GM21529 (cell line): ENCODE data around the gene SCNN1A.
A peak's percentile ranks its signal among the peaks of the same experiment; 100 is the strongest.

Experiments used
- ATAC-seq: cut with Tn5 transposase; IDR thresholded peaks from one replicate; pipeline ENCODE4 v1.9.1; 2021; ENCODE audit not compliant: unreplicated experiment

SCNN1A gene

GRCh38 chr12:6335451-6336078, 39.8 kb downstream of the SCNN1A start:
- peak; percentile 68 for ATAC-seq

DNA sequence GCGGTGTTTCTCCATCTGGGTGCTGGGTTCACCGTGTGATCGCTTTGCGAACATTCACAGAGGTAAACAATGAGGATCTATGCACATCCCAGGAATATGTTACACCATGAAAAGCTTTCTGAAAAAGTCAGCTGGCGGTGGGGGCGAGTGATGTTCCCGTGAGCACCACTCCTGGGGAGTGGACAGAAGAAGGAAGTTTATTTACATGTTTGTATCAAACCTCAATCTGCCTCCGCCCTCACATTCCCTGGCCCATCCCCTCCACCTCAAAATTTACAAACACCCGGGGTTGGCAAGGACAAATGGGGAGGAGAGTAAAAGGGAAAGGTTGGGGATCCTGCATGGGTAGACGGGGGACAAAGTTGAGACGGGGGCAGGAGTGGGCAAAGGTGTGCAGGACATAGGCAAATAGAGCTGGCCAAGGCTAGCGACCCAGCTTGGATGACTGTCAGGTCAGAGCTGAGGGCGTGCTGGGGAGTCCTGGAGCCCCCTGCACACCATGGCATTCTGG, 40.4 kb downstream of the SCNN1A start:
- ATAC-seq, result no peak

DNA sequence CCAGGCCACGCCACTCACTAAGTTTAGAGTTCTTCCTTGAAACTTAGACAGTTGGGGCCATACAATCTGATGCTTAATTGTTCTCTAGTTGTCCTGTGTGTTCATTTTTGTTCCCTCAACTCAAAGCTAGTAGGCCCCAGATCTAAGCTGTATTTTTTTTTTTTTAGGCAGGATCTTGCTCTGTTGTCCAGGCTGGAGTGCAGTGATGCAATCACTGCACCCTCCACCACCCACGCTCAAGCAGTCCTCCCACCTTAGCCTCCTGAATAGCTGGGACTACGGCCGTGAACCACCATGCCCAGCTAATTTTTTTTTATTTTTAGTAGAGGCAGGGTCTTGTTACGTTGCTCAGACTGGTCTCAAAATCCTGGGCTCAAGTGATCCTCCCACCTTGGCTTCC, 41.0 kb downstream of the SCNN1A start:
- no peak for ATAC-seq

GRCh38 chr12:6333566-6333965, 41.8 kb downstream of the SCNN1A start:
- ATAC-seq, result no peak

GRCh38 chr12:6333029-6333428, 42.3 kb downstream of the SCNN1A start:
- ATAC-seq, result no peak

DNA sequence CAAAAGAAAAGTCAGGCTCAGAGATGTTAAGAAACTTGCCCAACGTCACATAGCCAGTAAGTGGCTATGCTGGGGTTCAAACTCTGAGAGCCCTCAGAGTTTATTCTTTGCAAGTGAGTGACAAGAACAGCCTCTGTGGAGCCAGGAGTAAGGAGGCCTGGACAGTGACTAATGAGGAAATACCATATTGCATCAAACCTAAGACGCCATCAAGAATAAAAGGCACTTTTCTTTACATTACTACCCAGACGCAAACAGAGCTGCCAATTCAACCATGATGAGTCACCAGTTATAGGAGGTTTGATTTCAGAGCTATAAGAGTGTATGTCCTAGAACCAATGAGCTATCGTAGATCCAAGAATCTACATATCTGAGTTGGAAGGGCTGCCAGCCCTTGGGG, 42.9 kb downstream of the SCNN1A start:
- no peak for ATAC-seq

DNA sequence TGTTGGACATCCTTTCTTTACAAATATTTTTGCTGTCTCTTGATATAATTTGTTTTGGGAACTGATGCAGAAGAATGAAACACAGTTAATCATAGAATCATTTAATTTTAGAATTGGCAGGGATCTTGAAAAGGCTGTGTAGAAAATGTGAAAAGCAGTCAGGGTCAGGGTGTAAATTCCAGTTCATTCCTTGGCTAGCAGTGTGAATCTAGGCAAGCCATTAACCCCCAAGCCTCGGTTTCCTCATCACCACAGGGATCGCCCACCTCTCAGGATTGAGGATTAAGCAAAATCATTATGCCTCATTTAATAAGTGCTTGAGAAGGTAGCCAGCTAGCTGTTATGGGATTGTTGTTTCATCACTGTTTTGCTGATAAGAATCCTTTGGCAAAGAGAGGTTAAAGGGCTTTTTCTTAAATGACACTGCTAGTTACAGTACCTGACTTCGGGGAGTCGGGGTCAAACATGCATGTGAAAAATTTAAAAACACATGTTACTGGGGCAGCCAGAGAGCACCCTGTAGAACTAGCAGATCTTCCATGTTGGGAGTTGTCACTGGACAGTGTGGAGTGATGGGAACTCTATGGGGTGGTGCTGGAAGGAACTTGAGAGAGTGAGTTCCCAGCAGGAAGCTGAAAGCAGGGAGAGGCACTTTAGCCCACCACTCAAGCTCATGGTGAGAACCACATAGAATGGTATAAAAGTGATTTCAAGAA, 44.2 kb downstream of the SCNN1A start:
- no peak for ATAC-seq

- ATAC-seq, result no peak
These were observed 45.2 kb downstream of the SCNN1A start for GRCh38 chr12:6330192-6330591.

DNA sequence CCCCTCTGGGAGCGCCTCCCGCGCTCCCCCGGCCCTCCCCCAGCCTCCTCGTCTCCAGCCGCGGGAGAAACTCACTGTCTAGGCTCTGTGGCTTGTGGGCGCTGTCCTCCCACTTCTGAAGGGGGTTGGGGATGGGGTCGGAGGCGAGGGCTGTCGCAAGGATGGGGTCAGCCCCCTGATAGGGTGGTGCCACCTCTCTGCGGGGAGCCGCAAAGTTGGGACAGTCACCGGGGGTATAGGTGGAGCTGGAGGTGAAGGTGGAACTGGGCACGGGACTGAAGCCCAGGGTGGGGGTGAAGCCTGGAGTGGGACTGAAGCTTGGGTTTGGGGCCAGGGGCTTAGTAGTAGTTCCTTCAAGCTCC, 45.7 kb downstream of the SCNN1A start:
- no peak for ATAC-seq

DNA sequence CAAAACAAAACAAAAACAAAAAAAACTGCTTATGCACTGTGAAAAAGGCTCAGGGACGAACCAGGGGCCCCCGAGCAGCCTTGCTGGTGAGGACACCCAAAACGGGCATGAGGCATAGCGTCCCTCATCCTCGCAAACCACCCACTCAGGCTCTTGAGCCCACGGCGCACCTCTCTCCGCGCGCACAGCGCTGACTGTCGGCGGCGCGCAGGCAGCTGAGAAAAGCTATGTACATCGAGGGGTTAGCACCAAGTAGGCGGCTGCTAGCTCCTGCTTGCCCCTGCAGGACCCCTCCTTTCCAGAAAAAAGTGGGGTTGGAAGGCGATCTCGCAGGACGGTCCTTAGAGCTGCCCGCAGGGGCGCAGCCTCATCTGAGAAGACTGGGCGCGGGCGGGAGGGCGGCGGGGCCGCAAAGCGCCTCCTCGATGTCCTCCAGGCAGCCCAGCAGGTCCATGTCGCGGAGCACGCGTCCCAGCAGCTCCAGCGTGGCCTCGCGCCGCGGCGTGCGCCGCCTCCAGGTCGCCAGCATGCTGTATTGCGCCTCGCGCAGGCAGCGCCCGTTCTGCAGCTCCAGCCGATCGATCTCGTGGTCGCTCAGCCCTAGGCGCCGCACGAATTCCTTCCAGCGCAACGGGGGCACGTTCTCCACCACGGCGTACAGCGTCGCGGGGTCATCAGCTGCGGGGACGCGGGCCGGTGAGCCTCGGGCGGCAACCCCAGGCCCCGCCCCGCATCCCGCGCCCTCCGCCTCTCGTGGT, 46.2 kb downstream of the SCNN1A start:
- no peak for ATAC-seq

DNA sequence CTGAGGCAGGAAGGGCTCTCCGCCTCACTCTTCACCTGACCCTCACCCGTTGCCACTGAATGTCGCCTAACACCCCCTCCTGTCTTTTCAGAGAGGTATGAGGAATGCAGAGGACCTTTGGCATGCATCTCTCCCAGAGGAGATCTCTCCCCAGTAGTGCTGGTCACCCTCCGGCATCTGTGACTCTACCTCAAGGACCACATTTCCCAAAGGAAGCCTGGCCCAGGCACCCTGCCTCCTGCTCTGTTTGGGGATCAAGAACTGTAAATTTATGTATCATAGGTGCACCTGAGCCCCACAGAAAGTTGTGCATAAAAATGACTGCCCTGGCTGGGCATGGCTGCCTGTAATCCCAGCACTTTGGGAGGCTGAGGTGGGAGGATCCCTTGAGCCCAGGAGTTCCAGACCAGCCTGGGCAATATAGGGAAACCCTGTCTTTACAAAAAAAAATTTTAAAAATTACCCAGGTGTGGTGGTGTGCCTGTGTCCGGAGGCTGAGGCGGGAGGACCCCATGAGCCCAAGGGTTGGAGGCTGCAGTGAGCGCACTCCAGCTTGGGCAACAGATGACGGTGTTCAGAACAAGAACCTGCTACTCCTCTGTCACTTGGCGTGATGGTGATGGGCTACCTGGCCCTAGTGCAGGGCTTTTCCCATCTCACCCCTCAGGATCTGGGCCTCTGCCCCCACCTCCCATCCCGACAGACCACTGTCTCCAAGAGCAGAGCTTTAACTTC, 47.2 kb downstream of the SCNN1A start:
- no peak for ATAC-seq

GRCh38 chr12:6327229-6328041, 47.9 kb downstream of the SCNN1A start:
- ATAC-seq, result no peak

GRCh38 chr12:6326316-6327228, 48.8 kb downstream of the SCNN1A start:
- no peak for ATAC-seq

GRCh38 chr12:6324936-6325750, 50.2 kb downstream of the SCNN1A start:
- no peak for ATAC-seq

DNA sequence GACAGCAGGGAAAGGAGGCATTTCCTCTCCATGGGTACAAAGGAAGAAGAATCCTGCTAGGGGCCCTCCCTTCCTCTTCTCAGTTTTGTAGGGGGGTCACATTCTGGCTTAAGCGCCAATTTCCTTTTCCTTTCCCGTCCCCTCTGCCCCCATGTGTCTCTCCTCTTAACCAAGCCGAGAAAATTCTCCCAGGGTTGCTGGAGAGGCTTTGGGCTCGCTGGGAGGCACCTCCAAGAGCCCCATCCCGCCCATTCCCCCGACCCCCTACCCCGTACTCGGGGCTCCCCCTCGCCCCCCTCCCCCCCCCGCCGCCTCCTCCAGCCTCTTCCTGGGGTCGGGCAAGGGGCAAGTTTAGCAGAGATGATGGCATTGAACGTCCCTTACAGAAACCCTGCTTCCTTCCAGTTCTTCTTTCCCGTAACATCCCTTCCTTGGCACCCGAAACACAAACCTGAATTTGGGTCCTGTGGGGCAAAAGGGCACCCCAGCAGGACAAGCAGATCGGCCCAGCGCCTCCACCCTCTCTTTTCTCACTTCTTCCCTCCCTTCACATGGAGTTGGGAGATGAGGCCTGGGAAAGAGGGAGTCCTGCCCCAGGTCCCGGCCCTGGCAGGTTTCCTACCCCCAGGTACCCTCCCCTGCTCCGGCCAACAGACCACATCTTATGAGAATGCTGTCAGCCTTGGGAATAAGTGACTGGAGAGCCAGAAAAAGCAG, 51.2 kb downstream of the SCNN1A start:
- no peak for ATAC-seq

DNA sequence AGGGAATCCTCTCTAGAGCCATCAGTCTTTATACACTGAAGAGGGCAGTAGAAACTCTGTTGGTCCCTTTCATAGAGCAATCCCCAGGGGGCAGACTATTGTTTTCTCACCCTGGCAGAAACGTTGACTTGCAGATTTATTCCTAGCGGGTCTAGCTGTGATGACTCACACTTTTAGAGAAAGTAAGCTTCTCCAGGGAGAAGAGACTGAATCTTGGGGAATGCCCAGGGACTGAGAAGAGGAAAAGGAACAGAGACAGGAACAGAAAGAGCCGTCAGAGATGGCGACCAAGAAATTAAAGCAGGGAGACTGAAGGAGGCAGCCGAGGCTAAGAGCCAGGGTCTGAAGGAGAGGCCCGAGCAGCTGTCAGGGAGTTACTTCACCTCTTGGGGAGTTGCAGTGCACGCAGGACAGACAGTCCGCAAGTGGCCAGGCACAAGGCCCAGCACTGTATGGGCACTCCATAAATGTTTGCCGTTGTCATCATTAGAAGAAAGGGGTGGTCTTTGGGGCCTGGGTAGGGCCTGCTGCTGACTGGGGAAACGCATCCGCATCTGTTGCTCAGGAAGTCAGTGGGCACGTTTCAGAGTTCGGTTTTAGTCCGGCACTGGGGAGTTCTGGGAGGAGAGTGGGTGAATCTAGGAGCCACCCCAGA, 51.9 kb downstream of the SCNN1A start:
- ATAC-seq, result peak; percentile 68

- ATAC-seq, result peak; percentile 33
These were observed 52.4 kb downstream of the SCNN1A start for GRCh38 chr12:6322969-6323339.
